ENCODE results near the gene KLHL21. TPM values are rescaled to one million over a fixed set of nuclear protein-coding genes. Genes with fewer than 3 reads are reported as not detected.

Gene KLHL21
- total RNA-seq, 1 experiment from 2014 or later: 27.5 TPM

- Histone ChIP-seq H4K20me1 (ENCODE audit: insufficient read depth) (peaks cover 3% of the 10 kb centered on the region; the same call in 1 of the 2 replicates), H3K27me3 (ENCODE audit: insufficient read depth, low read length) (no peaks in the 10 kb centered on the region), H3K9ac (ENCODE audit: low read length) (no peak overlapping the region), H3K4me1 (ENCODE audit: control insufficient read depth in 1 of 2, insufficient read depth in 2 of 2, low read length in 2 of 2) (peaks cover 6 to 14% of the 10 kb centered on the region in 2 experiments), H3K9me2 (ENCODE audit: insufficient read depth) (no peaks in the 10 kb centered on the region), H3K4me2 (ENCODE audit: low read length) (no peak overlapping the region), H2AFZ (ENCODE audit: low read depth, low read length, poor library complexity, severe bottlenecking) (no peak overlapping the region), H3K27ac (ENCODE audit: low read depth, low read length) (no peak overlapping the region), H3K4me3 (replicated peaks in 1 of 2; ENCODE audit: low read depth in 1 of 2, low read length in 2 of 2) (no peak overlapping the region), H3K9me3 (ENCODE audit: control insufficient read depth in 1 of 2, insufficient read depth in 1 of 2, low read depth in 1 of 2, low read length in 2 of 2) (no peaks in the 10 kb centered on the region), H3K79me2 (ENCODE audit: insufficient read depth, low read length) (peaks cover 18% of the 10 kb centered on the region), H3K36me3 (ENCODE audit: control insufficient read depth in 1 of 2, insufficient read depth in 2 of 2, low read length in 2 of 2) (no peaks in the 10 kb centered on the region)
- intact Hi-C loops (cut with micrococcal nuclease): no loop called here
- TF ChIP-seq SP1 (IDR thresholded peaks at IDR 0.05; ENCODE audit: low read depth) (no peak), POLR2A (IDR thresholded peaks at IDR 0.05; ENCODE audit: borderline replicate concordance, extremely low read depth, insufficient read depth, insufficient read length) (no peak), EZH2phosphoT487 (IDR thresholded peaks at IDR 0.05; ENCODE audit: borderline replicate concordance) (no peak), CTCF (IDR thresholded peaks at IDR 0.05 in 2 of 3, conservative IDR thresholded peaks at IDR 0.05 in 1 of 3; ENCODE audit: borderline replicate concordance in 1 of 3, insufficient read depth in 1 of 3, low read depth in 2 of 3, low read length in 2 of 3) (no peak), RAD21 (IDR thresholded peaks at IDR 0.05; ENCODE audit: low read depth) (no peak), REST (IDR thresholded peaks at IDR 0.05; ENCODE audit: low read depth) (no peak), ZBTB33 (IDR thresholded peaks at IDR 0.05; ENCODE audit: extremely low read depth, insufficient replicate concordance, low read length) (no peak), MAX (IDR thresholded peaks at IDR 0.05) (no peak), POLR2AphosphoS5 (IDR thresholded peaks at IDR 0.05; ENCODE audit: low read depth, low read length) (no peak), ZNF274 (IDR thresholded peaks at IDR 0.05; ENCODE audit: low read depth, low read length) (no peak), SIN3A (IDR thresholded peaks at IDR 0.05; ENCODE audit: low read depth) (no peak), SRF (IDR thresholded peaks at IDR 0.05; ENCODE audit: low read depth) (no peak), YY1 (IDR thresholded peaks at IDR 0.05; ENCODE audit: extremely low read depth, insufficient replicate concordance, low read depth, low read length) (no peak), EGR1 (IDR thresholded peaks at IDR 0.05; ENCODE audit: low read depth) (no peak), ATF3 (IDR thresholded peaks at IDR 0.05) (no peak), ELF1 (IDR thresholded peaks at IDR 0.05; ENCODE audit: borderline replicate concordance, low read depth) (no peak), JUND (IDR thresholded peaks at IDR 0.05) (no peak), TCF7L2 (IDR thresholded peaks at IDR 0.05; ENCODE audit: borderline replicate concordance, extremely low read depth, insufficient read depth, insufficient read length) (no peak), CBX3 (IDR thresholded peaks at IDR 0.05; ENCODE audit: low read depth) (no peak), ZFX (IDR thresholded peaks at IDR 0.05) (no peak)
- no peak for DNase-seq (ENCODE audit: low read depth, low spot score)
- no TSS peak for BruUV-seq (replicated peaks)
- CTCF ChIA-PET: no interaction called here
- POLR2A ChIA-PET: no interaction called here
- ATAC-seq: no peak
- RAD21 ChIA-PET (ENCODE audit: low non-redundant PET in 1 of 2, low total read pairs in 2 of 2, uncharacterized antibody in 2 of 2, unreplicated experiment in 2 of 2): no interaction called here
Observed at GRCh38 chr1:6557597-6557996, 45.1 kb downstream of the KLHL21 start.
